GM12873 (cell line): Measurements from ENCODE around the gene PODNL1.

ENCODE experiments used
- CTCF ChIP-seq: IDR thresholded peaks from 2 replicates; pipeline ENCODE4 v1.5.1; 2012; ENCODE audit warnings: low read depth, mild to moderate bottlenecking, moderate library complexity, low read length, control low read depth; ENCODE audit not compliant: insufficient read depth; ENCODE audit errors: missing control alignments

PODNL1 gene

GRCh38 chr19:13929340-13929739 lies 8.9 kb downstream of the PODNL1 start:
- no peak for TF ChIP-seq CTCF

GRCh38 chr19:13926715-13927114 lies 11.5 kb downstream of the PODNL1 start:
- no peak for TF ChIP-seq CTCF

- TF ChIP-seq CTCF = no peak
Measured at GRCh38 chr19:13926010-13926409, 12.2 kb downstream of the PODNL1 start.

GRCh38 chr19:13923194-13923987 lies 14.8 kb downstream of the PODNL1 start:
- no peak for TF ChIP-seq CTCF

- no peak for TF ChIP-seq CTCF
Measured at GRCh38 chr19:13920940-13921747, 17.1 kb downstream of the PODNL1 start.

GRCh38 chr19:13920524-13920923 lies 17.7 kb downstream of the PODNL1 start:
- TF ChIP-seq CTCF = no peak

- no peak for TF ChIP-seq CTCF
Measured at GRCh38 chr19:13918726-13919411, 19.3 kb downstream of the PODNL1 start.
